ENCODE data around the gene ELMO1. TPM values are rescaled to one million over a fixed set of nuclear protein-coding genes. Genes with fewer than 3 reads are reported as not detected.

The ELMO1 gene
- total and polyA plus RNA-seq, 10 of the 15 experiments (the other 5 are each of a cell fraction or from before 2014, with no cell fraction given) = 22.6 to 85.9 (median 56.6) TPM

- no peak for TF ChIP-seq MXI1 (IDR thresholded peaks at IDR 0.05; ENCODE audit: low read depth, low read length)
- TF ChIP-seq CREB1 (IDR thresholded peaks at IDR 0.05; ENCODE audit: low read depth) = 0 out of 2 replicates have a peak, but pooled peaks have one; percentile 31
- no peak for TF ChIP-seq NR2C1 (IDR thresholded peaks at IDR 0.05)
- no peak for TF ChIP-seq MAX (IDR thresholded peaks at IDR 0.05; ENCODE audit: low read depth, low read length)
- no peak for TF ChIP-seq NR2C2 (IDR thresholded peaks at IDR 0.05; ENCODE audit: borderline replicate concordance, control insufficient read depth, insufficient read length, low read depth)
- TF ChIP-seq POLR2A (IDR thresholded peaks at IDR 0.05; ENCODE audit: low read depth, low read length) = no peak
- TF ChIP-seq LARP7 (IDR thresholded peaks at IDR 0.05) = no peak
- no peak for TF ChIP-seq YY1 (IDR thresholded peaks at IDR 0.05; ENCODE audit: low read depth, low read length)
- no peak for TF ChIP-seq SRF (IDR thresholded peaks at IDR 0.05; ENCODE audit: low read depth in 2 of 2, low read length in 2 of 2)
- TF ChIP-seq ZZZ3 (IDR thresholded peaks at IDR 0.05; ENCODE audit: control insufficient read depth, insufficient read length, low read depth) = no peak
- TF ChIP-seq KLF5 (IDR thresholded peaks at IDR 0.05; ENCODE audit: partially characterized antibody) = no peak
These were observed 429.7 kb downstream of the ELMO1 start (continued) for GRCh38 chr7:37018954-37019353.

- intact Hi-C loops (cut with micrococcal nuclease; ENCODE audit: unreplicated experiment) (no loop called here), in situ Hi-C loops (cut with MboI) (no loop called here)
- no peaks in the 10 kb centered on the region for H3K27me3 ChIP-seq (replicated peaks in 1 of 2; ENCODE audit: control insufficient read depth in 2 of 2, insufficient read depth in 2 of 2, low read length in 1 of 2)
- H3K9me3 ChIP-seq (replicated peaks; ENCODE audit: control insufficient read depth, insufficient read depth, low read length) = no peaks in the 10 kb centered on the region; the same call in 1 of the 3 replicates
- ChIA-PET RAD21 (ENCODE audit: unreplicated experiment) (interaction anchor here (0.9 to 3.5 kb wide), 9 partner anchors 9 to 166 kb away, joined by 3 to 21 read pairs (median 3); no protein-coding TSS in a partner anchor), SMC1A (ENCODE audit: uncharacterized antibody, unreplicated experiment) (interaction anchor here (0.6 to 4.9 kb wide), 22 partner anchors 9 to 574 kb away, joined by 3 to 43 read pairs (median 4); no protein-coding TSS in a partner anchor), POLR2A (interaction anchor here (0.9 to 1.0 kb wide), 2 partner anchors 9 to 55 kb away, joined by 3 read pairs; no protein-coding TSS in a partner anchor), CTCF (interaction anchor here (0.5 to 3.2 kb wide), 9 partner anchors 11 to 185 kb away, joined by 3 to 16 read pairs (median 4); no protein-coding TSS in a partner anchor)
- H3K4me1 ChIP-seq (ENCODE audit: control insufficient read depth, insufficient read depth, low read length) = peaks cover 16% of the 10 kb centered on the region
- H3K9ac ChIP-seq (ENCODE audit: control insufficient read depth, insufficient read depth, low read length) = no peak overlapping the region
- H3K4me3 ChIP-seq = no peak overlapping the region
- no peak overlapping the region for H3K27ac ChIP-seq (ENCODE audit: control insufficient read depth, insufficient read depth)
- BruUV-seq (replicated peaks) = no TSS peak
- H3K79me2 ChIP-seq (ENCODE audit: control insufficient read depth, insufficient read depth, low read length) = no peaks in the 10 kb centered on the region
- H2AFZ ChIP-seq (ENCODE audit: control insufficient read depth, low read depth, low read length) = no peak overlapping the region
- ATAC-seq = peak; percentile 57
- FAIRE-seq = no peak
- H4K20me1 ChIP-seq (ENCODE audit: control insufficient read depth, insufficient read depth) = no peaks in the 10 kb centered on the region
- H3K36me3 ChIP-seq (ENCODE audit: control insufficient read depth in 2 of 2, insufficient read depth in 2 of 2, low read length in 1 of 2) = peaks cover 0 to 10% of the 10 kb centered on the region in 2 experiments; a peak in 3 of 4 replicates
- no peak for DNase-seq (ENCODE audit: low read depth, low spot score)
- H3K4me2 ChIP-seq (ENCODE audit: control insufficient read depth, insufficient read depth) = no peak overlapping the region
- WGBS (ENCODE audit: insufficient coverage, insufficient replicate concordance, low lambda C conversion rate, missing lambda C conversion rate) = 73% methylated on average over 10 of the region's 10 CpGs
- TF ChIP-seq SUPT20H (IDR thresholded peaks at IDR 0.05; ENCODE audit: borderline replicate concordance, control insufficient read depth, low read depth, low read length) = no peak
- no peak for TF ChIP-seq MYB (IDR thresholded peaks at IDR 0.05; ENCODE audit: borderline replicate concordance, low read depth, low read length)
- TF ChIP-seq EGR1 (IDR thresholded peaks at IDR 0.05; ENCODE audit: borderline replicate concordance in 1 of 2, low read depth in 2 of 2, low read length in 2 of 2) = no peak
- TF ChIP-seq SMC3 (IDR thresholded peaks at IDR 0.05; ENCODE audit: borderline replicate concordance, low read length) = no peak
- TF ChIP-seq PAX8 (IDR thresholded peaks at IDR 0.05) = no peak
- no peak for TF ChIP-seq PAX5 (IDR thresholded peaks at IDR 0.05; ENCODE audit: borderline replicate concordance, low read depth, low read length)
- TF ChIP-seq TBL1XR1 (IDR thresholded peaks at IDR 0.05; ENCODE audit: low read depth, low read length) = no peak
- TF ChIP-seq SRF (IDR thresholded peaks at IDR 0.05; ENCODE audit: low read depth in 2 of 2, low read length in 2 of 2) = no peak
- no peak for TF ChIP-seq YY1 (IDR thresholded peaks at IDR 0.05; ENCODE audit: low read depth, low read length)
- TF ChIP-seq STAT3 (IDR thresholded peaks at IDR 0.05; ENCODE audit: low read depth, low read length) = no peak
- no peak for TF ChIP-seq ZBTB33 (IDR thresholded peaks at IDR 0.05)
These were observed 432.4 kb downstream of the ELMO1 start for GRCh38 chr7:37016064-37016878.

Data from GM12878 (cell line).